Tibial nerve (tissue), 3 donors: ENCODE results near the gene AIG1.

ENCODE experiments used
- POLR2A ChIP-seq, 2 donors: fragments of 450-650 bp; IDR thresholded peaks; one replicate each; pipeline ENCODE4 v1.6.1; 2017; ENCODE audit warnings: antibody characterized with exemption in 2 of 2, mild to moderate bottlenecking in 2 of 2, moderate library complexity in 2 of 2
- TF ChIP-seq, protein P1 (sequence below), 5 experiments: fragments of 200-600 bp in 3 of 5; fragments of 450-650 bp in 2 of 5; sonication (generic) in 3 of 5; IDR thresholded peaks; one replicate each; pipeline ENCODE4 v1.5.1; 2016 to 2019; ENCODE audit warnings: antibody characterized with exemption in 5 of 5, mild to moderate bottlenecking in 3 of 5, moderate library complexity in 2 of 5

DNA sequence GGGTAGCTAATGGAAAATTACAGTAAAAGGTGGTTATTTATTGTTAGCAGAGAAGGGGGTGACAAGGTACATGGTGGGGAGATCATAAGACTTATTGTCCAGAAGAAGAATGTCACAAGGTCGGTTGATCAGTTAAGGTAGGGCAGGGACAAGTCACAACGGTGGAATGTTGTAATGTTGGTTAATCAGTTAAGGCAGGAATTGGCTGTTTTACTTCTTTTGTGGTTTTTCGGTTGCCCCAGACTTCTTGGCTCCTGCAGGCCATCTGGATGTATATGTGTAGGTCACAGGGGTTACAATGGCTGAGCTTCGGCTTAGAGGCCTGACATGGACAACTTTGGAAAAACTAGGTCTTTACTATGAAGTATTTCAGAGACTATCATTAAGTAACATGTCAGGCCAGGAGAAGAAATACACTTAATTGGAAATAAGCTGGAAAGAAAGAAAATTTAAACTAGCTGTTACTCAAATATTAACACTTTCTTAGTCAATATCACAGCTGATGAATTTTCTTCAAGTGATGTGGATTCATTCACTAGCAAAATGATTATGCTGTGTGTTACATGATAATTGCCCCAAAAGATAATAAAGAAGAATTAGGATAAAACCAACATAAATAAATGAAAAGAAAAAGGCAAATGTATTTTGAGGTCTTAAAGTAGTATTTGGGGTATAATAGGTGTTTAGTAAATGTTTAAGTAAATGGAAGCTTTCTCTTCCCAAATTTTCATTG lies 4.4 kb downstream of the AIG1 start:
- no peak for TF ChIP-seq POLR2A (IDR thresholded peaks at IDR 0.05)
- TF ChIP-seq, protein P1, sequence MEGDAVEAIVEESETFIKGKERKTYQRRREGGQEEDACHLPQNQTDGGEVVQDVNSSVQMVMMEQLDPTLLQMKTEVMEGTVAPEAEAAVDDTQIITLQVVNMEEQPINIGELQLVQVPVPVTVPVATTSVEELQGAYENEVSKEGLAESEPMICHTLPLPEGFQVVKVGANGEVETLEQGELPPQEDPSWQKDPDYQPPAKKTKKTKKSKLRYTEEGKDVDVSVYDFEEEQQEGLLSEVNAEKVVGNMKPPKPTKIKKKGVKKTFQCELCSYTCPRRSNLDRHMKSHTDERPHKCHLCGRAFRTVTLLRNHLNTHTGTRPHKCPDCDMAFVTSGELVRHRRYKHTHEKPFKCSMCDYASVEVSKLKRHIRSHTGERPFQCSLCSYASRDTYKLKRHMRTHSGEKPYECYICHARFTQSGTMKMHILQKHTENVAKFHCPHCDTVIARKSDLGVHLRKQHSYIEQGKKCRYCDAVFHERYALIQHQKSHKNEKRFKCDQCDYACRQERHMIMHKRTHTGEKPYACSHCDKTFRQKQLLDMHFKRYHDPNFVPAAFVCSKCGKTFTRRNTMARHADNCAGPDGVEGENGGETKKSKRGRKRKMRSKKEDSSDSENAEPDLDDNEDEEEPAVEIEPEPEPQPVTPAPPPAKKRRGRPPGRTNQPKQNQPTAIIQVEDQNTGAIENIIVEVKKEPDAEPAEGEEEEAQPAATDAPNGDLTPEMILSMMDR (IDR thresholded peaks at IDR 0.05) = no peak
